GM10248 (cell line): Measurements from ENCODE around the gene CAPN14.

Experiments
- CTCF ChIA-PET: fragments of 300-600 bp; sonication (Branson Sonifier 250); formaldehyde crosslinking; extraction: SDS; loops from one replicate; lab custom pipeline; 2021; ENCODE audit warnings: antibody characterized with exemption; lab: Yijun Ruan, JAX
- POLR2A ChIA-PET: fragments of 350-650 bp; sonication (Branson Sonifier 250); formaldehyde crosslinking; extraction: SDS; loops from one replicate; lab custom pipeline; 2020; ENCODE audit warnings: antibody characterized with exemption; lab: Yijun Ruan, JAX
- DNase-seq: peaks from one replicate; pipeline ENCODE4 v3.0.0; 2012; ENCODE audit errors: extremely low spot score
- CTCF ChIP-seq: IDR thresholded peaks from 2 replicates; pipeline ENCODE4 v1.5.1; 2012; ENCODE audit warnings: mild to moderate bottlenecking, low read depth; ENCODE audit errors: extremely low read depth, missing control alignments, control extremely low read depth

Gene CAPN14

GRCh38 chr2:31259075-31259474 is 41.8 kb upstream of the CAPN14 start:
- no peak for DNase-seq
- POLR2A ChIA-PET = no interaction called here
- TF ChIP-seq CTCF = no peak
- CTCF ChIA-PET = interaction anchor here (1.2 to 1.3 kb wide), 3 partner anchors 10 to 89 kb away, joined by 3 to 5 read pairs (median 4); no protein-coding TSS in a partner anchor

- ChIA-PET CTCF (interaction anchor here (1.2 to 2.1 kb wide), 4 partner anchors 9 to 88 kb away, joined by 3 to 7 read pairs (median 4); no protein-coding TSS in a partner anchor), POLR2A (no interaction called here)
- DNase-seq = peak; percentile 79
- no peak for TF ChIP-seq CTCF
Observed at GRCh38 chr2:31258351-31258750, 41.0 kb upstream of the CAPN14 start.

DNA sequence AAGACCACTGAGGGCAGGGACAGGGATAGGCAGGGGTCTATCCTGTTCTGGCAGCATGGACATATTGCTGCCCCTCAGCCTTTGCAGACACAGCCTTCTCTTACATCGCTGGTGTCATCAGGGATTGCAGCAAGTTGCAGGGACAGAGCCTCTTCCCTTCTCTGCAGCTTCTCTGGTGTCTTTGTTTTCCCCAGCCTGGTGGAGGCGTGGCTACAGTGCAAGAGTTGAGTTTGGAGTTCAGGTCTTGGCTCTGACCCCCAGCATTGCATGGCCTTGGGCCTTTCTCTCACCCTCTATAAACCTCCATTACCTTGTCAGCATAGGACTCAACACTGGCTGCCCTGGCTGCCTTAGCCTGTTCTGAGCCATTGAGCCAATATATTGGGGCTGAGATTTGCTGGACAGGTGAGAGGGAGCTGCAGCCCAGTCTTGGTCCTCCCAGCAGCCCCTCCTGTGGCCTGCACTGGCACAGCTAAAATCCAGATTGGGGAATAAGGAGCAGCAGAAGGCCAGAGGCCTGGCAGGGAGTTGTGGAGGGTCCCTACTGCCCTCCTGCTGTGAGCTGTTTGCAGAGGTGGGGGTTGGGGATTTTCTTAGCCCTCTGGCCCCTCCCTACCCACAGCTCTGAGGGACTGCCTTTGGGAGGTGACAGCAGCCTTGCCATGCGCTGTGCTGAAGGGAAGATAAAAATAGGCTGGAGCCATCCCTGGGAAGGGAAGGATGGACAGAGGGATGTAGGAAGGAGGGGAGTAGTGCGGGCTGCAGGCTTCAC is 39.5 kb upstream of the CAPN14 start:
- ChIA-PET CTCF (interaction anchor here (0.9 to 2.6 kb wide), 4 partner anchors 12 to 86 kb away, joined by 3 to 10 read pairs (median 6); no protein-coding TSS in a partner anchor), POLR2A (no interaction called here)
- TF ChIP-seq CTCF = no peak
- DNase-seq = no peak

- ChIA-PET CTCF (interaction anchor here (0.9 to 2.6 kb wide), 8 partner anchors 13 to 1091 kb away, joined by 3 to 10 read pairs (median 4); no protein-coding TSS in a partner anchor), POLR2A (no interaction called here)
- DNase-seq = peak; percentile 61
- TF ChIP-seq CTCF = no peak
Observed at GRCh38 chr2:31255911-31256571, 38.7 kb upstream of the CAPN14 start.

DNA sequence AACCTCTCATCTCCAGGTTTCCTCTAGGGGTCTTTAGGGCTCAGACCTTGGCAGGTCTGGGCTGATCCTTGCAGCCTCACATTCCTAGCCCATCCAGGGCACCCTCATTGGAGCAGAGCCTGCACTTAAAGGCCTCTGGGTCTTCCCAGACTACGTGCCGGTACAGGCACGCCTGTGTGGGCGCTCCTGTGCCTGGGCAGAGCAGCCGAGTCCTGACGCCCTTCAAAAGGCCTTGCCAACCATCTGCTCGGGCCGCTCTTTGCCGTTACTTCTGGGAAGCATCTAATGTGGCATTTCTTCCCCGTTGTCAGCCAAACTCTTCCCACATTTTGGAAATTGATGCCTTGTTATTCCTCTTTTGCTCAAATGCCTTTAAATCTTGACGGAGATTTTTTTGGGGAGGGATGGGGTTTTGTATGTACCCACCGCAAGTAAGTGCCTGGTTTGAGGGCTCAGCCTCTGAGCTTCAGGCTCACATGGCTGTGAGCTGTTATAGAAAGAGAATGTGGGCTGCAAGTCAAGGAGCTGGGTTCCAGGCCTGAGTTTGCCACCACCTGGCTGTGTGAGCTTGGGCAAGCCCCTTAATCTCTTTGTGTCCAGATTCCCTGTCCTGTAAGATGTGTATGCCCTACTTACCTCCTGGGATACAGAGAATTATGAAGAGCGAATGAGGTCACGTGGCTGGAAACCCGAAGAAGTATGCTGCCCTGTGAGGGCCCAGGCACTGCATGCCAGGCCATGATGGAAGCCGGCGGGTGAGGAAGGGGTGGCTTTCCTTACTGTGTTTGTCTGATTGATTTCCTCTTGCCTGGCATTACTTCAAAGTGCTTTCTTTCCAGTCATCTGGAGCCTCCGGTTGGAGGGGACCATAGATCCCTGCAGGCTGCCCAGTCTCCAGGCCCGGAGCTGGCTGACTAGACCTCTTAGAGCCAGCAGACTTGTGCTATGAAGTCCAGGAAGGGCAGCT is 37.2 kb upstream of the CAPN14 start:
- DNase-seq = no peak
- CTCF ChIA-PET = interaction anchor here (1.0 to 2.6 kb wide), 6 partner anchors 13 to 84 kb away, joined by 3 to 10 read pairs (median 4); partner anchors contain the start of gene EHD3
- TF ChIP-seq CTCF = no peak
- POLR2A ChIA-PET = no interaction called here
